OCI-LY1 (cell line): Measurements from ENCODE around the gene SIX2.

Source experiments
- EZH2 ChIP-seq: fragments of 200-600 bp; sonication (generic), shearing (Covaris generic); IDR thresholded peaks from 2 replicates; pipeline ENCODE4 v1.8.0; 2017; ENCODE audit warnings: borderline replicate concordance, mixed run types, mild to moderate bottlenecking, antibody characterized with exemption, low read length, moderate library complexity, mixed read lengths
- TF ChIP-seq, protein P1 (sequence below): fragments of 200-600 bp; sonication (generic), shearing (Covaris generic); IDR thresholded peaks from 2 replicates; pipeline ENCODE4 v1.5.1; 2017; ENCODE audit warnings: mild to moderate bottlenecking, antibody characterized with exemption, low read length, moderate library complexity, mixed read lengths

DNA sequence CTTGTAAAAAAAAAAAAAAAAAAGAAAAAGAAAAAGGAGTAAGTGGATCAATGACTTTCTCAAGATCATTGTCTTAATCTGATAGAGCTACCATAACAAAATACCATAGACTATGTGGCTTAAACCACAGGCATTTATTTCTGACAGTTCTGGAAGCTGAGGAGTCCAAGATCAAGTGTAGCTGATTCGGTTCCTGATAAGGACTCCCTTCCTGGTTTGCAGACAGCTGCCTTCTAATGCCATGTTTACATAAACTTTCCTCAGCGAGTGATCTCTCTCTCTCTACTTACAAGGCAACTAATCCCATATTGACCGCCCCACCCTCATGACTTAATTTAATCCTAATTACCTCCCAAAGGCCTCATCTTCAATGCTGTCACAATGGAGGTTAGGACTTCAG lies 36.5 kb upstream of the SIX2 start:
- TF ChIP-seq, protein P1, sequence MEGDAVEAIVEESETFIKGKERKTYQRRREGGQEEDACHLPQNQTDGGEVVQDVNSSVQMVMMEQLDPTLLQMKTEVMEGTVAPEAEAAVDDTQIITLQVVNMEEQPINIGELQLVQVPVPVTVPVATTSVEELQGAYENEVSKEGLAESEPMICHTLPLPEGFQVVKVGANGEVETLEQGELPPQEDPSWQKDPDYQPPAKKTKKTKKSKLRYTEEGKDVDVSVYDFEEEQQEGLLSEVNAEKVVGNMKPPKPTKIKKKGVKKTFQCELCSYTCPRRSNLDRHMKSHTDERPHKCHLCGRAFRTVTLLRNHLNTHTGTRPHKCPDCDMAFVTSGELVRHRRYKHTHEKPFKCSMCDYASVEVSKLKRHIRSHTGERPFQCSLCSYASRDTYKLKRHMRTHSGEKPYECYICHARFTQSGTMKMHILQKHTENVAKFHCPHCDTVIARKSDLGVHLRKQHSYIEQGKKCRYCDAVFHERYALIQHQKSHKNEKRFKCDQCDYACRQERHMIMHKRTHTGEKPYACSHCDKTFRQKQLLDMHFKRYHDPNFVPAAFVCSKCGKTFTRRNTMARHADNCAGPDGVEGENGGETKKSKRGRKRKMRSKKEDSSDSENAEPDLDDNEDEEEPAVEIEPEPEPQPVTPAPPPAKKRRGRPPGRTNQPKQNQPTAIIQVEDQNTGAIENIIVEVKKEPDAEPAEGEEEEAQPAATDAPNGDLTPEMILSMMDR: no peak
- no peak for TF ChIP-seq EZH2
